Measurements from ENCODE around the gene DOCK9. TPM values are rescaled to one million over a fixed set of nuclear protein-coding genes. Genes with fewer than 3 reads are reported as not detected.

DOCK9 gene
- total and polyA plus RNA-seq, 2 donors from 2014 or later = 14.0 to 125 TPM

GRCh38 chr13:98746968-98747367, 230.9 kb downstream of the DOCK9 start:
- Histone ChIP-seq H3K9ac (ENCODE audit: low read length in 3 of 3) (no peak overlapping the region), H3K36me3 (ENCODE audit: control insufficient read depth in 2 of 3, insufficient read depth in 3 of 3, low read length in 3 of 3) (no peaks in the 10 kb centered on the region), H3K27ac (ENCODE audit: low read depth in 2 of 2, low read length in 2 of 2) (no peak overlapping the region), H3K9me3 (ENCODE audit: control insufficient read depth in 2 of 3, insufficient read depth in 1 of 3, low read length in 3 of 3) (no peaks in the 10 kb centered on the region), H3K4me1 (ENCODE audit: control insufficient read depth in 2 of 3, insufficient read depth in 2 of 3, low read depth in 1 of 3, low read length in 3 of 3) (peaks cover 0 to 5% (median 2%) of the 10 kb centered on the region in 3 donors), H3K4me3 (ENCODE audit: low read length in 3 of 3) (no peak overlapping the region), H3K27me3 (ENCODE audit: control insufficient read depth, insufficient read depth, low read length) (no peaks in the 10 kb centered on the region)
- FAIRE-seq = no peak
- no peak for TF ChIP-seq CTCF (IDR thresholded peaks at IDR 0.05; ENCODE audit: borderline replicate concordance, extremely low read depth, insufficient read depth)
- intact Hi-C loops (cut with DNase I) = no loop called here
- DNase-seq = no peak

Other genes starting within 250 kb of the DOCK9 start
- 10.2 TPM for gene SLC15A1, start 225.4 kb downstream of the DOCK9 start, total RNA-seq
- gene SLC15A1, start 225.4 kb downstream of the DOCK9 start, polyA plus RNA-seq (ENCODE audit: insufficient read depth, low read depth, low replicate concordance) = 5.6 TPM
- 61.8 TPM for gene UBAC2, start 222.8 kb upstream of the DOCK9 start, total RNA-seq
- 77.5 TPM for gene UBAC2, start 222.8 kb upstream of the DOCK9 start, polyA plus RNA-seq (ENCODE audit: insufficient read depth, low read depth, low replicate concordance)

All from kidney (tissue), 14 donors.